Measurements from ENCODE around the gene ROPN1. TPM values are rescaled to one million over a fixed set of nuclear protein-coding genes. Genes with fewer than 3 reads are reported as not detected.
"Not testable (repeated sequence)": the region's sequence is repeated elsewhere in the genome, so short reads cannot be mapped to it uniquely, and the experiment has no call there.

ROPN1 gene
- total and polyA plus RNA-seq, 10 of the 15 experiments (the other 5 are each of a cell fraction or from before 2014, with no cell fraction given), result not detected

GRCh38 chr3:124019291-124019690 lies 27.4 kb upstream of the ROPN1 start:
- TF ChIP-seq NKRF (conservative IDR thresholded peaks at IDR 0.05) (no peak), RAD21 (IDR thresholded peaks at IDR 0.05; ENCODE audit: insufficient read depth, low read depth, low read length) (no peak), RFX5 (IDR thresholded peaks at IDR 0.05; ENCODE audit: low read depth, low read length) (no peak), NFYB (IDR thresholded peaks at IDR 0.05; ENCODE audit: insufficient read depth, low read depth, low read length) (no peak), RBBP5 (conservative IDR thresholded peaks at IDR 0.05) (no peak), USF1 (IDR thresholded peaks at IDR 0.05; ENCODE audit: borderline replicate concordance, extremely low read length, insufficient read depth, low read depth, low read length) (no peak), ZNF622 (IDR thresholded peaks at IDR 0.05) (no peak), FOXK2 (IDR thresholded peaks at IDR 0.05) (no peak), CHD2 (IDR thresholded peaks at IDR 0.05; ENCODE audit: borderline replicate concordance, low read depth, low read length) (no peak), CREM (IDR thresholded peaks at IDR 0.05; ENCODE audit: low read depth) (no peak), RELB (IDR thresholded peaks at IDR 0.05; ENCODE audit: low read depth) (no peak)
- Histone ChIP-seq H3K79me2 (ENCODE audit: control insufficient read depth, insufficient read depth, low read length) (no peaks in the 10 kb centered on the region), H3K27ac (ENCODE audit: control insufficient read depth, insufficient read depth) (no peak overlapping the region), H3K36me3 (ENCODE audit: control insufficient read depth in 2 of 2, insufficient read depth in 2 of 2, low read length in 1 of 2) (no peaks in the 10 kb centered on the region), H3K9me3 (replicated peaks; ENCODE audit: control insufficient read depth, insufficient read depth, low read length) (no peaks in the 10 kb centered on the region), H3K4me3 (no peak overlapping the region), H2AFZ (ENCODE audit: control insufficient read depth, low read depth, low read length) (no peak overlapping the region), H3K4me2 (ENCODE audit: control insufficient read depth, insufficient read depth) (no peak overlapping the region), H3K4me1 (ENCODE audit: control insufficient read depth, insufficient read depth, low read length) (no peaks in the 10 kb centered on the region), H3K9ac (ENCODE audit: control insufficient read depth, insufficient read depth, low read length) (no peak overlapping the region), H3K27me3 (replicated peaks in 1 of 2; ENCODE audit: control insufficient read depth in 2 of 2, insufficient read depth in 2 of 2, low read length in 1 of 2) (no peaks in the 10 kb centered on the region), H4K20me1 (ENCODE audit: control insufficient read depth, insufficient read depth) (no peaks in the 10 kb centered on the region)
- ChIA-PET CTCF (interaction anchor here (1.1 to 1.6 kb wide), 3 partner anchors 60 to 263 kb away, joined by 3 to 7 read pairs (median 3); no protein-coding TSS in a partner anchor), RAD21 (ENCODE audit: unreplicated experiment) (no interaction called here), POLR2A (no interaction called here), SMC1A (ENCODE audit: uncharacterized antibody, unreplicated experiment) (interaction anchor here (1.2 kb wide), 1 partner anchor 13 kb away, joined by 6 read pairs; no protein-coding TSS in a partner anchor)
- DNase-seq (ENCODE audit: low read depth, low spot score) (no peak), FAIRE-seq (no peak), ATAC-seq (no peak)
- intact Hi-C loops (cut with micrococcal nuclease; ENCODE audit: unreplicated experiment), result loop anchor here (5.0 to 10.0 kb wide), 2 partner anchors 58 to 226 kb away; no protein-coding TSS in a partner anchor
- 57% methylated on average over 2 of the region's 2 CpGs for WGBS (ENCODE audit: insufficient coverage, insufficient replicate concordance, low lambda C conversion rate, missing lambda C conversion rate)
- in situ Hi-C loops (cut with MboI), result loop anchor here (10.0 kb wide), 1 partner anchor 446 kb away; no protein-coding TSS in a partner anchor
- BruUV-seq (replicated peaks), result no TSS peak

- H2AFZ ChIP-seq (ENCODE audit: control insufficient read depth, low read depth, low read length); H3K4me3 ChIP-seq; DNase-seq (ENCODE audit: low read depth, low spot score); BruUV-seq (replicated peaks); H3K9ac ChIP-seq (ENCODE audit: control insufficient read depth, insufficient read depth, low read length); H3K4me1 ChIP-seq (ENCODE audit: control insufficient read depth, insufficient read depth, low read length); H3K36me3 ChIP-seq (ENCODE audit: control insufficient read depth in 2 of 2, insufficient read depth in 2 of 2, low read length in 1 of 2); H3K27me3 ChIP-seq (replicated peaks in 1 of 2; ENCODE audit: control insufficient read depth in 2 of 2, insufficient read depth in 2 of 2, low read length in 1 of 2); H3K79me2 ChIP-seq (ENCODE audit: control insufficient read depth, insufficient read depth, low read length); H3K4me2 ChIP-seq (ENCODE audit: control insufficient read depth, insufficient read depth); H4K20me1 ChIP-seq (ENCODE audit: control insufficient read depth, insufficient read depth); H3K9me3 ChIP-seq (replicated peaks; ENCODE audit: control insufficient read depth, insufficient read depth, low read length); POLR2A ChIA-PET; FAIRE-seq; H3K27ac ChIP-seq (ENCODE audit: control insufficient read depth, insufficient read depth); ATAC-seq: not testable (repeated sequence)
- 36% methylated on average over 6 of the region's 6 CpGs for WGBS (ENCODE audit: insufficient coverage, insufficient replicate concordance, low lambda C conversion rate, missing lambda C conversion rate)
- SMC1A ChIA-PET (ENCODE audit: uncharacterized antibody, unreplicated experiment), result interaction anchor here (1.6 to 3.0 kb wide), 2 partner anchors 230 to 334 kb away, joined by 4 to 12 read pairs; no protein-coding TSS in a partner anchor
- in situ Hi-C loops (cut with MboI) (loop anchor here (10.0 kb wide), 1 partner anchor 447 kb away; no protein-coding TSS in a partner anchor), intact Hi-C loops (cut with micrococcal nuclease; ENCODE audit: unreplicated experiment) (loop anchor here (5.0 to 10.0 kb wide), 2 partner anchors 60 to 227 kb away; no protein-coding TSS in a partner anchor)
- RAD21 ChIA-PET (ENCODE audit: unreplicated experiment), result interaction anchor here (2.7 kb wide), 1 partner anchor 265 kb away, joined by 13 read pairs; no protein-coding TSS in a partner anchor
- CTCF ChIA-PET, result interaction anchor here (2.8 to 3.8 kb wide), 3 partner anchors 62 to 265 kb away, joined by 15 to 22 read pairs (median 21); no protein-coding TSS in a partner anchor
These were observed 25.6 kb upstream of the ROPN1 start for GRCh38 chr3:124017502-124017901.
